Esophagus muscularis mucosa (tissue), 4 donors: ENCODE data around the gene PACSIN2. TPM values are rescaled to one million over a fixed set of nuclear protein-coding genes. Genes with fewer than 3 reads are reported as not detected.

Source experiments
- DNase-seq: peaks from one replicate; pipeline ENCODE4 v3.0.0-alpha.2; 2017; ENCODE audit errors: extremely low spot score
- H3K27ac ChIP-seq, 4 donors: fragments of 200-600 bp; sonication (generic); replicated peaks in 1 of 4; 1 replicate in 3 of 4; 2 replicates in 1 of 4; pipeline ENCODE4 v1.5.1; 2016 to 2019; ENCODE audit warnings: mild to moderate bottlenecking in 1 of 4
- H3K27me3 ChIP-seq, 4 donors: fragments of 200-600 bp; sonication (generic); one replicate each; pipeline versions ENCODE4 v1.5.1 to v1.6.0; 2016 to 2019
- H3K36me3 ChIP-seq, 4 donors: fragments of 200-600 bp; sonication (generic); one replicate each; pipeline ENCODE4 v1.5.1; 2016 to 2019
- H3K4me1 ChIP-seq, 4 donors: fragments of 200-600 bp; sonication (generic); one replicate each; pipeline ENCODE4 v1.5.1; 2016 to 2019
- H3K4me3 ChIP-seq, 4 donors: fragments of 200-600 bp; sonication (generic); 1 replicate in 2 of 4; 2 replicates in 2 of 4; pipeline ENCODE4 v1.5.1; 2016 to 2019; ENCODE audit warnings: mild to moderate bottlenecking in 4 of 4, moderate library complexity in 1 of 4
- H3K9me3 ChIP-seq, 4 donors: fragments of 200-600 bp; sonication (generic); 1 replicate in 3 of 4; 2 replicates in 1 of 4; pipeline ENCODE4 v1.5.1; 2016 to 2019
- CTCF ChIP-seq, 3 experiments: fragments of 200-600 bp in 2 of 3; fragments of 450-650 bp in 1 of 3; sonication (generic) in 2 of 3; IDR thresholded peaks; one replicate each; pipeline ENCODE4 v1.5.1; 2017 to 2019; ENCODE audit warnings: antibody characterized with exemption in 3 of 3, mild to moderate bottlenecking in 2 of 3, moderate library complexity in 1 of 3
- EP300 ChIP-seq: sonication (generic); formaldehyde crosslinking; IDR thresholded peaks from one replicate; pipeline ENCODE4 v1.6.1; 2017; ENCODE audit warnings: antibody characterized with exemption
- POLR2A ChIP-seq: fragments of 450-650 bp; IDR thresholded peaks from one replicate; pipeline ENCODE4 v1.6.1; 2017; ENCODE audit warnings: antibody characterized with exemption, moderate library complexity, mild to moderate bottlenecking, low read depth
- POLR2AphosphoS5 ChIP-seq, 2 donors: sonication (generic); formaldehyde crosslinking; IDR thresholded peaks; one replicate each; pipeline ENCODE4 v1.6.1; 2017; ENCODE audit warnings: antibody characterized with exemption in 2 of 2
- WGBS: methylation state at CpG from one replicate; pipeline ENCODE4 v1.1.5; 2018; 5-methylcytosine and 5-hydroxymethylcytosine counted together
- intact Hi-C: fragments of 100-400 bp; cut with DNase I; formaldehyde crosslinking; loops from one replicate; pipeline ENCODE4 v1.15.1; 2023
- total RNA-seq, 4 donors: library from RNA; depleted of rRNA; stranded (reverse); fragments of >200 nt; gene quantifications; one replicate each; pipeline versions ENCODE4 v1.1.0 to v1.2.1, GENCODE V29; 2016

Gene PACSIN2
- total RNA-seq, 4 donors from 2014 or later, result 91.1 to 147 (median 116) TPM

GRCh38 chr22:42825796-42826195, 189.2 kb downstream of the PACSIN2 start:
- Histone ChIP-seq H3K9me3 (peaks cover 0 to 5% (median 0%) of the 10 kb centered on the region in 4 donors), H3K36me3 (peaks cover 29 to 92% (median 89%) of the 10 kb centered on the region in 4 donors), H3K4me3 (no peak overlapping the region), H3K27me3 (no peaks in the 10 kb centered on the region), H3K27ac (no peak overlapping the region), H3K4me1 (no peaks in the 10 kb centered on the region)
- TF ChIP-seq EP300 (no peak), POLR2A (no peak), CTCF (IDR thresholded peaks at IDR 0.05) (no peak), POLR2AphosphoS5 (IDR thresholded peaks at IDR 0.05) (no peak)
- intact Hi-C loops, result no loop called here
- WGBS, result 81% methylated on average over 3 of the region's 3 CpGs
- no peak for DNase-seq

- TF ChIP-seq CTCF (IDR thresholded peaks at IDR 0.05), result no peak
- no peak for TF ChIP-seq EP300
- TF ChIP-seq POLR2AphosphoS5 (IDR thresholded peaks at IDR 0.05), result no peak
- no peak for TF ChIP-seq POLR2A
- Histone ChIP-seq H3K36me3 (peaks cover 15 to 62% (median 55%) of the 10 kb centered on the region in 4 donors), H3K4me1 (peaks cover 0 to 14% (median 12%) of the 10 kb centered on the region in 4 donors), H3K4me3 (no peak overlapping the region), H3K27ac (no peak overlapping the region), H3K9me3 (peaks cover 0 to 5% (median 0%) of the 10 kb centered on the region in 4 donors), H3K27me3 (no peaks in the 10 kb centered on the region)
- DNase-seq, result no peak
- WGBS, result 94% methylated on average over 3 of the region's 3 CpGs
- intact Hi-C loops, result no loop called here
These were observed 193.6 kb downstream of the PACSIN2 start for GRCh38 chr22:42821386-42821785.

GRCh38 chr22:42820045-42820763, 194.7 kb downstream of the PACSIN2 start:
- 54% methylated on average over 9 of the region's 9 CpGs for WGBS

More at GRCh38 chr22:42820045-42820763, 194.7 kb downstream of the PACSIN2 start:
- no peak for DNase-seq
- TF ChIP-seq EP300 (no peak), CTCF (IDR thresholded peaks at IDR 0.05) (peak; percentile 42 to 57 (median 55))
- Histone ChIP-seq H3K9me3 (peaks cover 0 to 5% (median 0%) of the 10 kb centered on the region in 4 donors), H3K36me3 (peaks cover 17 to 61% (median 54%) of the 10 kb centered on the region in 4 donors), H3K4me3 (no peak overlapping the region), H3K27me3 (no peaks in the 10 kb centered on the region), H3K27ac (peak overlapping the region in 1 of 4 donors; percentile 5), H3K4me1 (peaks cover 0 to 14% (median 12%) of the 10 kb centered on the region in 4 donors)
- intact Hi-C loops, result no loop called here

Other genes starting within 250 kb of the PACSIN2 start
- 10 to 100 TPM; 38.8 to 63.5 (median 41.4) TPM for gene ARFGAP3, start 157.9 kb downstream of the PACSIN2 start, total RNA-seq
- 1 to 10 TPM; 2.8 to 7.3 (median 4.1) TPM for gene TTLL1, start 74.2 kb upstream of the PACSIN2 start, total RNA-seq
- gene BIK, start 95.6 kb upstream of the PACSIN2 start, total RNA-seq, result under 1 TPM in 1 of 4 donors, not detected in 3; 0.32 TPM
- gene MCAT, start 128.2 kb upstream of the PACSIN2 start, total RNA-seq, result 10 to 100 TPM; 15.8 to 32.1 (median 22.7) TPM
- gene TSPO, start 136.4 kb upstream of the PACSIN2 start, total RNA-seq, result 100 to 1,000 TPM; 172 to 191 (median 182) TPM
- gene TTLL12, start 172.0 kb upstream of the PACSIN2 start, total RNA-seq, result 10 to 100 TPM; 19.9 to 32.8 (median 28.0) TPM